T-helper 1 cell treated with Interleukin-12 subunit alpha and Interleukin-12 subunit beta and Interleukin-4 antibody, amounts not matched to agents 30 μg/mL and 1 μg/mL, for 36 hours (primary cell): Measurements from ENCODE around the gene DPH2.

Experiments used
- H3K27ac Mint-ChIP-seq: one replicate; pipeline ENCODE4 v1.8.0; 2021; ENCODE audit warnings: mild to moderate bottlenecking, mixed read lengths
- H3K27me3 Mint-ChIP-seq: one replicate; pipeline ENCODE4 v1.8.0; 2021; ENCODE audit warnings: low read depth, mixed read lengths
- H3K36me3 Mint-ChIP-seq: one replicate; pipeline ENCODE4 v1.8.0; 2021; ENCODE audit warnings: low read depth, mixed read lengths
- H3K4me1 Mint-ChIP-seq: one replicate; pipeline ENCODE4 v1.8.0; 2021; ENCODE audit warnings: low read depth, mixed read lengths
- H3K4me3 Mint-ChIP-seq: one replicate; pipeline ENCODE4 v1.8.0; 2021; ENCODE audit warnings: mild to moderate bottlenecking, moderate library complexity, mixed read lengths
- H3K9me3 Mint-ChIP-seq: one replicate; pipeline ENCODE4 v1.8.0; 2021; ENCODE audit warnings: mixed read lengths

DPH2 gene

GRCh38 chr1:44010935-44011471 is 41.2 kb downstream of the DPH2 start:
- no peaks in the 10 kb centered on the region for H3K9me3 Mint-ChIP-seq
- H3K4me3 Mint-ChIP-seq, result no peak overlapping the region
- no peaks in the 10 kb centered on the region for H3K36me3 Mint-ChIP-seq
- peaks cover 4% of the 10 kb centered on the region for H3K4me1 Mint-ChIP-seq
- no peak overlapping the region for H3K27ac Mint-ChIP-seq
- no peaks in the 10 kb centered on the region for H3K27me3 Mint-ChIP-seq

GRCh38 chr1:44012404-44012803 is 42.6 kb downstream of the DPH2 start:
- H3K4me3 Mint-ChIP-seq, result no peak overlapping the region
- H3K9me3 Mint-ChIP-seq, result no peaks in the 10 kb centered on the region
- no peaks in the 10 kb centered on the region for H3K36me3 Mint-ChIP-seq
- no peak overlapping the region for H3K27ac Mint-ChIP-seq
- H3K27me3 Mint-ChIP-seq, result no peaks in the 10 kb centered on the region
- no peaks in the 10 kb centered on the region for H3K4me1 Mint-ChIP-seq

- Mint-ChIP-seq H3K4me1 (no peaks in the 10 kb centered on the region), H3K27me3 (no peaks in the 10 kb centered on the region), H3K4me3 (no peak overlapping the region), H3K27ac (no peak overlapping the region), H3K9me3 (no peaks in the 10 kb centered on the region), H3K36me3 (no peaks in the 10 kb centered on the region)
These were observed 43.3 kb downstream of the DPH2 start for GRCh38 chr1:44012941-44013609.

- Mint-ChIP-seq H3K27ac (no peak overlapping the region), H3K4me3 (no peak overlapping the region), H3K9me3 (no peaks in the 10 kb centered on the region), H3K36me3 (no peaks in the 10 kb centered on the region), H3K4me1 (no peaks in the 10 kb centered on the region), H3K27me3 (no peaks in the 10 kb centered on the region)
These were observed 44.1 kb downstream of the DPH2 start for GRCh38 chr1:44013949-44014348.

GRCh38 chr1:44014365-44015104 is 44.7 kb downstream of the DPH2 start:
- Mint-ChIP-seq H3K4me1 (no peaks in the 10 kb centered on the region), H3K36me3 (no peaks in the 10 kb centered on the region), H3K4me3 (no peak overlapping the region), H3K27me3 (no peaks in the 10 kb centered on the region), H3K27ac (no peak overlapping the region), H3K9me3 (no peaks in the 10 kb centered on the region)

GRCh38 chr1:44015206-44015605 is 45.4 kb downstream of the DPH2 start:
- Mint-ChIP-seq H3K4me3 (no peak overlapping the region), H3K27ac (no peak overlapping the region), H3K4me1 (no peaks in the 10 kb centered on the region)

GRCh38 chr1:44016041-44016889 is 46.5 kb downstream of the DPH2 start:
- Mint-ChIP-seq H3K4me3 (no peak overlapping the region), H3K9me3 (no peaks in the 10 kb centered on the region), H3K4me1 (no peaks in the 10 kb centered on the region), H3K27ac (no peak overlapping the region), H3K27me3 (no peaks in the 10 kb centered on the region), H3K36me3 (no peaks in the 10 kb centered on the region)

More at GRCh38 chr1:44015206-44015605, 45.4 kb downstream of the DPH2 start:
- no peaks in the 10 kb centered on the region for H3K27me3 Mint-ChIP-seq
- no peaks in the 10 kb centered on the region for H3K36me3 Mint-ChIP-seq
- no peaks in the 10 kb centered on the region for H3K9me3 Mint-ChIP-seq

GRCh38 chr1:44016890-44017400 is 47.1 kb downstream of the DPH2 start:
- no peaks in the 10 kb centered on the region for H3K9me3 Mint-ChIP-seq
- H3K36me3 Mint-ChIP-seq, result no peaks in the 10 kb centered on the region
- no peak overlapping the region for H3K4me3 Mint-ChIP-seq
- H3K4me1 Mint-ChIP-seq, result no peaks in the 10 kb centered on the region
- no peak overlapping the region for H3K27ac Mint-ChIP-seq
- H3K27me3 Mint-ChIP-seq, result no peaks in the 10 kb centered on the region

GRCh38 chr1:44019466-44019948 is 49.7 kb downstream of the DPH2 start:
- H3K9me3 Mint-ChIP-seq, result no peaks in the 10 kb centered on the region
- no peaks in the 10 kb centered on the region for H3K36me3 Mint-ChIP-seq
- no peaks in the 10 kb centered on the region for H3K27me3 Mint-ChIP-seq
- no peak overlapping the region for H3K4me3 Mint-ChIP-seq
- no peak overlapping the region for H3K27ac Mint-ChIP-seq
- H3K4me1 Mint-ChIP-seq, result no peaks in the 10 kb centered on the region

GRCh38 chr1:44020464-44020863 is 50.7 kb downstream of the DPH2 start:
- Mint-ChIP-seq H3K27me3 (no peaks in the 10 kb centered on the region), H3K27ac (no peak overlapping the region), H3K4me1 (no peaks in the 10 kb centered on the region), H3K4me3 (no peak overlapping the region), H3K36me3 (no peaks in the 10 kb centered on the region), H3K9me3 (no peaks in the 10 kb centered on the region)

GRCh38 chr1:44021156-44021555 is 51.3 kb downstream of the DPH2 start:
- Mint-ChIP-seq H3K4me3 (no peak overlapping the region), H3K27ac (no peak overlapping the region), H3K27me3 (no peaks in the 10 kb centered on the region), H3K9me3 (no peaks in the 10 kb centered on the region), H3K36me3 (no peaks in the 10 kb centered on the region), H3K4me1 (no peaks in the 10 kb centered on the region)

GRCh38 chr1:44021581-44022321 is 51.9 kb downstream of the DPH2 start:
- Mint-ChIP-seq H3K4me3 (no peak overlapping the region), H3K27ac (no peak overlapping the region), H3K36me3 (no peaks in the 10 kb centered on the region), H3K27me3 (no peaks in the 10 kb centered on the region), H3K4me1 (no peaks in the 10 kb centered on the region), H3K9me3 (no peaks in the 10 kb centered on the region)
